ENCODE measurements around the gene TPCN1.
A peak's percentile ranks its signal among the peaks of the same experiment; 100 is the strongest.
"Not testable (repeated sequence)": the region's sequence is repeated elsewhere in the genome, so short reads cannot be mapped to it uniquely, and the experiment has no call there.

TPCN1 gene

DNA sequence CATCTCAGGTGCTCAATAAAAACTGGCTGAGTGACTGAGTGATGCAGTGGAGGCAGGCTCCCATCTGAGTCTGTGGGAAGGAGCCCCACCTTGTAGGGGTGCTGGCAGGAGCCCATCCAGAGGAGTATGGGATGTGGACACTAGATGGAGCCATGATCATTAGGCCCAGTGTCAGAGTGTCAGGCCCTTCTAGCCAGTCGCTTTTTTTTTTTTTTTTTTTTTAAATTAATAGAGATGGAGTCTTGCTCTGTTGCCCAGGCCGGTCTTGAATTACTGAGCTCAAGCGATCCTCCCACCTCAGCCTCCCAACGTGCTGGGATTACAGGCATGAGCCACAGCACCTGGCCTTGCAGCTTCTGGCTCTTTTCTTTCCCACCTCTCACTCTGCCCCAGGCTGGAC is 24.3 kb upstream of the TPCN1 start:
- DNase-seq = peak; percentile 78 to 89 (median 87)

GRCh38 chr12:113197518-113198077 is 23.7 kb upstream of the TPCN1 start:
- no peak for DNase-seq

DNA sequence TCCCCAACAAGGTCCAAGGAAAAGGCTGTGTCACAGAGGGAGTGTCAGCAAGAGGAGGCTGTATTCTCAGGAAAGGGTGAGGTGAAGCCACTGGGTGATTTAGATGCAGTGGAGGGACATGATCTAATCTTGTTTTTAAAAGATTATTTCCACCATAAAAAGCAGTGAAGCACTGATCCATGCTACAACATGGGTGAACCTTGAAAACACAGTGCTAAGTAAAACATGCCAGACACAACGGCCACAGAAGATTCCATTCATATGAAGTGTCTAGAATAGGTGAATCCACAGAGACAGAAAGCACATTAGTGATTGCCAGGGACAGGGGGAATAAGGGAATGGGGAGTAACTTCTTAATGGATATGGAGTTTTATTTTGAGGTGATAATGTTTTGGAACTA is 23.0 kb upstream of the TPCN1 start:
- no peak for DNase-seq

GRCh38 chr12:113200021-113200797 is 21.1 kb upstream of the TPCN1 start:
- peak; percentile 58 to 78 (median 76) for DNase-seq

- DNase-seq = no peak
Measured at GRCh38 chr12:113201187-113202177, 19.8 kb upstream of the TPCN1 start.

GRCh38 chr12:113202300-113203075 is 18.8 kb upstream of the TPCN1 start:
- peak in 3 of 4 experiments; percentile 41 to 46 (median 41) for DNase-seq

DNA sequence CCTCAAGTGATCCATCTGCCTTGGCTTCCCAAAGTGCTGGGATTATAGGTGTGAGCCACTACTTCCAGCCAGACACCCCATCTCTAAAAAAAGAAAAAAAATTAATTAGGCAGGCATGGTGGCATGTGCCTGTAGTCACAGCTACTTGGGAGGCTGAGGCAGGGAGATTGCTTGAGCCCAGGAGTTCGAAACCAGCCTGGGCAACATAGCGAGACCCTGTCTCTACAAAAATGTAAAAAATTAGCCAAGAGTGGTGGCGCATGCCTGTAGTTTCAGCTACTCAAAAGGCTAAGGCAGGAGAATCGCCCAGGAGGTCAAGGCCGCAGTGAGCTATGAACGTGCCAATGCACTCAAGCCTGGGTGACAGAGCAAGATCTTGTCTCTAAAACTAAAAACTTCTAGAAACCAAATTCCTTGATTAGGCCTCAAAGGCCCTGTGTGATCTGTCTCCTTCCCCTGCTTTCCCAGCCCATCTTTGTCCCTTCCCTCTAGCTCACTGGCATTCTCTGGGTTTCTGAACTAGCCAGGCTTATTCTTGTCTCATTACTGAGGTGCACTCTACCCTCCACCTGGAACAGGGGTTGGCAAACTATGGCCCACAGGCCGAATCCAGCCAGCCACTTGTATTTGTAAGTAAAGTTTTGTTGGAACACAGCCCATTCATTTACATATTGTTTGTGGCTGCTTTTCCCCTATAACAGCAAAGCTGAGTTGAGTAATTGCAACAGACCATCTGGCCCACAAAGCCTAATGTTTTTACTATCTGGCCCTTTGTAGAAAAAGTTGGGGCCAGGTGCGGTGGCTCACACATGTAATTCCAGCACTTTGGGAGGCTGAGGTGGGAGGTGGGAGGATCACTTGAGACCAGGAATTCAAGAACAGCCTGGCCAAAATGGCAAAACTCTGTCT is 17.2 kb upstream of the TPCN1 start:
- DNase-seq = peak in 2 of 4 experiments; percentile 41 to 54

GRCh38 chr12:113204804-113205203 is 16.5 kb upstream of the TPCN1 start:
- peak in 2 of 4 experiments; percentile 54 to 58 for DNase-seq

- not testable (repeated sequence) for DNase-seq
Measured at GRCh38 chr12:113206802-113207201, 14.5 kb upstream of the TPCN1 start.

DNA sequence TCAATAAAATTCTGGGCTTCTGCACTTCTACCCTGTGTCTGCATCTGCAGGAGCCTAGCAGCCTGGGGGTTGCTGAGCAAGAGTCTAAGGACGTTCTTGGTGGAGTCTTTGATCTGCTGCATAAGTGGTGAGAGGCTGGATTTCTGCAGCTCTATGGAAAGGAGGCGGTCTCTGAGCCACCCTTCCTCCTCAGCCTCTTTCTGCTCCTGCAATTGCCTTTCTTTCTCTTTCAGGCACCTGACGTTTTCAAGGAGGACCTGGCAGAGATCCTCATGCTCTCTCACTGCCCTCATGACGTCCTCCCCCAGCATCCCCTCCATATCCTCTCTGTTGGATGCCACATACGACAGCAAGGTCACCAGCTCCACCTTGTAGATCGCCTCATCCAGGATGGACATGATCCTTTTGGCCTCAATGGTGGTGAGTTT is 13.6 kb upstream of the TPCN1 start:
- DNase-seq = peak; percentile 44 to 49 (median 47)

GRCh38 chr12:113208041-113208934 is 13.0 kb upstream of the TPCN1 start:
- peak; percentile 90 to 97 (median 92) for DNase-seq

- DNase-seq = no peak
Measured at GRCh38 chr12:113211160-113211559, 10.1 kb upstream of the TPCN1 start.

GRCh38 chr12:113214895-113215400 is 6.3 kb upstream of the TPCN1 start:
- peak; percentile 88 to 98 (median 92) for DNase-seq

DNA sequence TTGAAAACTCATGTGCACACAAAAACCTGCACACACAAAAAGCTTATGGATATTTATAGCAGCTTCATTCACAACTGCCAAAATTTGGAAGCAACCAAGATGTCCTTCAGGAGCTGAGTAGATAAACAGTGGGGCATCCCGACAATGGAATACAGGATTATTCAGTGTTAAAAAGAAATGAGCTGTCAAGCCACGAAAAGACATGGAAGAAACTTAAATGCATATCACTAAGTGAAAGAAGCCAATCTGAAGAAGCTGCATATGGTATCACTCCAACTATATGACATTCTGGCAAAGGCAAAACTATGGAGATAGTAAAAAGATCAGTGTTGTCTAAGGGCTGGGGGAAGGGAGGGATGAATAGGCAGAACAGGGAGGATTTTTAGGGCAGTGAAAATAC is 5.2 kb upstream of the TPCN1 start:
- DNase-seq = no peak

DNA sequence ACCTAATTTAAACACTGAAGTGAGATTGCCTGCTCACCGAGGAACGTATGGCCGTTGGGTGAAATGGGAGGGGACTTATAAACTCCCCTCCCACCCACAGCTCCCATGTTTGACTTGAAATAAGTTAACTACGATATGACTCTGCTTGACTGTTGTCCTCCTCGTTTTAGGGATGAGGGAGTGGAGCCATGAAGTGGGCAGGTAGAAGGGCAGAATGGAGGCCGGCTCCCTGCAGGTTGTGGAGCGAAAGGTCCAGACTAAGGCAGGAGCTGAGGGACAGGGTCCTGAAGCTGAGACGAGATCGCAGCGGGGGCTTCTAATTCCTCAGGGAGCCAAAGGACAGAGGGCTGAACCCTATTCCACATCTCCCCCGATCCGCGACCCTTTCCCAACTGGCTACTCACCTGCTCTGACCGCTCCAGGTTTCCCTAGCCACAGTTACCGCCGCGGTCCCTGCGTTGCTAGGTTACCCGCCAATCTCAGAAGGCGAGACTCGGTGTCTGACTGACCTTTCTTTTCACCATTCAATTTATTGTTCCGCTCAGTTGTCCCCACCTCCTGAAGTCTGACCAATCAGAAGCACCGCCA is 577 bp upstream of the TPCN1 start:
- DNase-seq = no peak

DNA sequence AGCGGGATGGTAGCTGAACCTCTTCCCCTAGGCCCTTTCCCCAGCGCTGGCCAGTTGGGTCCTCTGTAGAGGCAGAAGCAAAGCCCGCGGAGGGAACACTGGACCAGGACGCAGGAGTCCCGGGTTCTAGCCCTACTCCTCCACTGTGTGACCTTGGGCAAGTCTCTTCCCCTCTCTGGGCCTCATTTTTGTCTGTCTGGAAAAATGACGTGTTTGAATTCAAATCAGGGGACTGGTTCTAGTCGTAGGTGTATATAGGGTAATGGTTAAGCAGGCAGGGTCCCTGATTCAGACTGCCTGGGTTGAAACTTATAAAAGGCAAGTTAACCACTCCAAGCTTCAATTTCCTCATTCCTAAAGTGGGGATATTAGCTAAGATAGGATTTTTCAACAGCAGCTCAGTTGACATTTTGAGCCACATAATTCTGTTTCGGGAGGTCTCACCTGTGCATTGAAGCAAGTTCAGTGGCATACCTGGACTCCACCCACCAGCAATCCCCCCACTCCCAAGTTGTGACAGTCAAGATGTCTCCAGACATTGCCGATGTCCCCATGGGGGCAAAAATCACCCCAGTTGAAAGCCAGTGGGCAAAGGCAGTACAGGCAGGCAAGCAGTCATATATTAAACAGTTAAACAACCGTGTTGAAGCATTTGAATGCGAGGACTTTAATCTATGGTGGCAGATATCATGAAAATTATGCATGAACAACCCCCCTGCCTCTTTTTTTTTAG is 899 bp downstream of the TPCN1 start:
- DNase-seq = peak in 1 of 4 experiments; percentile 40

- DNase-seq = peak; percentile 84 to 93 (median 90)
Measured at GRCh38 chr12:113222730-113223531, 1.7 kb downstream of the TPCN1 start.

GRCh38 chr12:113224955-113225354 is 3.7 kb downstream of the TPCN1 start:
- no peak for DNase-seq

Data from suppressor macrophage (primary cell).